22Rv1 (cell line): Measurements from ENCODE around the gene IFT122.

Source experiments
- CTCF ChIP-seq: fragments of 450-650 bp; IDR thresholded peaks from 2 replicates; pipeline ENCODE4 v1.5.1; 2017; ENCODE audit warnings: mild to moderate bottlenecking
- ZFX ChIP-seq: fragments of 450-650 bp; IDR thresholded peaks from 2 replicates; pipeline ENCODE4 v1.6.1; 2017; ENCODE audit warnings: antibody characterized with exemption, borderline replicate concordance

- no peak for TF ChIP-seq CTCF
- no peak for TF ChIP-seq ZFX
Measured at GRCh38 chr3:129393271-129393670, 46.8 kb upstream of the IFT122 start.
